GM12875 (cell line): ENCODE data around the gene ZNF746.

Experiments used
- H3K4me3 ChIP-seq: one replicate; pipeline ENCODE4 v1.5.1; 2011; ENCODE audit warnings: low read depth, low read length, control low read depth
- TF ChIP-seq, protein P1 (sequence below): IDR thresholded peaks from 2 replicates; pipeline ENCODE4 v1.5.1; 2011; ENCODE audit warnings: low read depth, mild to moderate bottlenecking, control low read depth, inconsistent platforms, low read length, moderate library complexity, borderline replicate concordance; ENCODE audit not compliant: insufficient read depth

Gene ZNF746

DNA sequence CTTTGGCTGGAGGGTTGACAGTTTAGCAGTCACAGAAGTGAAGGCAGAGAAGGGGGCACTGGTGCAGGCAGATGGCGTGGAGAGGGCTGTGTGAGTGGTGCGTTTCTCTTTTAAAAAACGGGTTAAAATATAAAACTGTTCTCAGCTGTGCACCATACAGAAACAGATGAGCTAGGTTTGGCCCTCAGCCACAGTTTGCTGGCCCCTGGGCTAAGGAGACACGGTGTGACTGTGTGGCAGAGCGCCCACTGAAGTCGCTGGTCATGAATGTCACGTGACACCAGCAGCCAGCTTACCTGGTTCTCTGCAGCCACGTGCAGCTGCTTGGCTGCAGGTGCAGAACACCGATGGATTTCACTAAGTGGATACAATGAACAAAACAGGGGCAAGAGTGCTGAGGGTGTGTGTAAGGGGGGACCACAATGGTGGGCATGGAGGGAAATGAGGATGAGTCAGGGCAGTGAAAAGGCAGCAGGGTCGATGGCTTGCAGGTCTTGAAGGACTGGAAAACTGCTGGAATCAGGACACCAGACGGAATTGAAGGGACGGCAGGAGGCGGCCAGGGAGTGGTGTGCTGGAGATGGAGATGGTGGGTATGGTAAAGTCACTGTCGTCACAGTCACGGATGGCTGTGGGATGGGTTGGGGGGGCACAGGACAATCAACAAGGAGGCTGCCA lies 7.4 kb downstream of the ZNF746 start:
- TF ChIP-seq, protein P1, sequence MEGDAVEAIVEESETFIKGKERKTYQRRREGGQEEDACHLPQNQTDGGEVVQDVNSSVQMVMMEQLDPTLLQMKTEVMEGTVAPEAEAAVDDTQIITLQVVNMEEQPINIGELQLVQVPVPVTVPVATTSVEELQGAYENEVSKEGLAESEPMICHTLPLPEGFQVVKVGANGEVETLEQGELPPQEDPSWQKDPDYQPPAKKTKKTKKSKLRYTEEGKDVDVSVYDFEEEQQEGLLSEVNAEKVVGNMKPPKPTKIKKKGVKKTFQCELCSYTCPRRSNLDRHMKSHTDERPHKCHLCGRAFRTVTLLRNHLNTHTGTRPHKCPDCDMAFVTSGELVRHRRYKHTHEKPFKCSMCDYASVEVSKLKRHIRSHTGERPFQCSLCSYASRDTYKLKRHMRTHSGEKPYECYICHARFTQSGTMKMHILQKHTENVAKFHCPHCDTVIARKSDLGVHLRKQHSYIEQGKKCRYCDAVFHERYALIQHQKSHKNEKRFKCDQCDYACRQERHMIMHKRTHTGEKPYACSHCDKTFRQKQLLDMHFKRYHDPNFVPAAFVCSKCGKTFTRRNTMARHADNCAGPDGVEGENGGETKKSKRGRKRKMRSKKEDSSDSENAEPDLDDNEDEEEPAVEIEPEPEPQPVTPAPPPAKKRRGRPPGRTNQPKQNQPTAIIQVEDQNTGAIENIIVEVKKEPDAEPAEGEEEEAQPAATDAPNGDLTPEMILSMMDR: no peak
- H3K4me3 ChIP-seq: no peak overlapping the region

DNA sequence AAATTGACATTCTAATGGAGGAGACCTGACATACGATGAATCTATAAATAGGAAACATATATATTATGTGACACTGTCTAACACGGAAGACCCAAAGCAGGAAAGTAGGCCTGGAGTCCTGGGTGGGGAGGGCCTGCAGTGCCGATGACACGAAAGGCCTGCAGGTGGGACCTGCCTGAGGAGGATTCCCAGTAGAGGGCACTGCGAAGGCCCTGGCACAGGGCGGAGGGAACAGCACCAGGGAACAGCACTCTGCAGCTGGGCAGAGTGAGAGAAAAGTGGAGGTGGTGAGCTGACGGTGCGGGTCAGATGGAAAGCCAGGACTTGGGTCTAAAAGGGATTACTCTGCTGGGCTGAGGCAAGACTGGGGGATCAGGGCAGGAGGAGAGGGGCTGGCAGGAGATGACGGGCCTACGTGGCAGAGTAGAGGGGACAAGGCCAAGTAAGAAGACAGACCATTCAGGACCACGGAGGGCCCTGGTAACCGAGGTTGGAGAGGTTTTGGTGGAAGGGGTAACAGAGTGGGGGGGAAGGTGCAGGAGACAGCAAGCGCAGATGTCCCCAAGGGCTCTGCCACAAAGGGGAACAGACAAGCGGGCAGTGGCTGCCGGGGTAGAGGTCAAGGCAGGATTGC lies 8.1 kb downstream of the ZNF746 start:
- H3K4me3 ChIP-seq: no peak overlapping the region
- TF ChIP-seq, protein P1: no peak

DNA sequence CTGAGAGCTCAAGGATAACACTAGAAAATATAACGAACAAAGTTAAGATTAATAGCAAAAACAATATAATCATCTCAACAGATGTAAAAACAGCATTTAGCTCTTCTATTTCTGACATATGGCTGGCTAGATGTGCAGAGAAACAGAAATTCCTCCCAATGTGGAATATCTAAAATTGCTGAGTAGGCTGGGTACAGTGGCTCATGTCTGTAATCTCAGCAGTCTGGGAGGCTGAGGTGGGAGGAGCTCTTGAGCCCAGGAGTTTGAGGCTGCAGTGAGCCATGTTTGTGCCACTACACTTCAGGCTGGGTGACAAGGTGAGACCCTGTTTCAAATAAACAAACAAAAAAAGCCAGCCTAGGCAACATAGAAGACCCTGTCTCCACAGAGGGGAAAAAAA lies 18.0 kb downstream of the ZNF746 start:
- TF ChIP-seq, protein P1: no peak
- H3K4me3 ChIP-seq: no peak overlapping the region

DNA sequence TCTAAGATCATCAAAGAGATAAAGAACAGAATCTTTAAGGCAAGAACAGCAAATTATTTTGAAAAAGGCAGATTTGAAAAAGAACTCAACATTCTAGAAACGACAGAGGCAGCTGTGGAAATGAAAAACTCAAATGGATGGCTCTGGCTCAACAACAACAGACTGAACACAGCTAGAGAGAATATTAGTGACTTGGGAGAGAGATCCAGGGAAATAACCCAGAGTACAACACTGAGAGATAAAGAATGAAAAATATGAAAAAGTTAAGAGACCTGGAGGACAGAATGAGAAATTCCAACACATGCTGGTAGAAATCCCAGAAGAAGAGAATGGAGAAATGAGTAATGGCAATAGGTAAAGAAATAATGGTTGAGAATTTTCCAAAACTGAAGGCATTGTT lies 18.9 kb downstream of the ZNF746 start:
- TF ChIP-seq, protein P1: no peak

DNA sequence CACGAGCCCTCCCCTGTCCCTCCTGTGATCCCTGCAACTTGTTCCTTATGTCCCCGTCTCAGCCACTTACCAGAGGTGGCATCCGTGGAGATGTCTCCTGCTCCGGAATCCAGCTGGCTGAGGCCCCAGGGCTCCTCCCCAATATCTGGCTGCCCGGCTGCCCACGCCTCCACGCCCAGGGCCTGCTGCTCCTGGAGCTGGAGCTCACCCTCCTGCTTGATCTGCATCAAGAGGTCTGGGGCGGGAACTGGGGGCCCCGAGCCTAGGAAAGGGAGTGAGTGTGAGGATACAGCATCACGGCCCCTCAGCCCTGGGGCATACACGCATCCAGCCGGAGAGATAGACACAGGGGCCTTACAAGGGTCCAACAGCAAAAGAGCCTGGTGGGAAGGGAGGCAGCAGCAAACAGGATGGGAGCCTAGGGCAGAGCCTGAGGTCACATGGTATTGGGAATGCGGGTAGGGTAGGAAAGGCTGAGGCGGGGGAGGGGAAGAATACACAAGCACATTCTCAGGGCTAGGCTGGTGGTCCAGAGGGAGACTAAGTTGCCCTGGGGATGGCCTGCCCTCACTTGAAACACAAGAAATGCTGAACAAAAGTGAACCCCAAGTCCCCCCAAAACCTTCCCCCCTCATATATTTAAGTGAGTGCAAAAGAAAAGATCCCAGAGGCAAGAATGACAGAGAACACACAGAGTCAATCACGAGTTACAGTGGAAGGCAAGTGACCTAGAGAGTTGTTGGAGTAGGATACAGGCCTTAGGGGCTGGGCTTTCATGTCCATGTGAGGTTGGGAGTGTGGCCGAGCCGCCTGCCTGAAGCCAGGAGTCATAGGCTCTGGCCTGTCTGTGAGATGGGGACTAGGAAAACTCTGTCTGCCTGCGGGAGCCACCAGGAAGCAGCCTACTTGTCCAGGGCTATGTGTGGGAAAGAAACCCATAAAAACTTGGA lies 19.8 kb downstream of the ZNF746 start:
- H3K4me3 ChIP-seq: no peak overlapping the region
- TF ChIP-seq, protein P1: no peak

More for the DNA sequence above, 18.9 kb downstream of the ZNF746 start:
- H3K4me3 ChIP-seq: no peak overlapping the region

DNA sequence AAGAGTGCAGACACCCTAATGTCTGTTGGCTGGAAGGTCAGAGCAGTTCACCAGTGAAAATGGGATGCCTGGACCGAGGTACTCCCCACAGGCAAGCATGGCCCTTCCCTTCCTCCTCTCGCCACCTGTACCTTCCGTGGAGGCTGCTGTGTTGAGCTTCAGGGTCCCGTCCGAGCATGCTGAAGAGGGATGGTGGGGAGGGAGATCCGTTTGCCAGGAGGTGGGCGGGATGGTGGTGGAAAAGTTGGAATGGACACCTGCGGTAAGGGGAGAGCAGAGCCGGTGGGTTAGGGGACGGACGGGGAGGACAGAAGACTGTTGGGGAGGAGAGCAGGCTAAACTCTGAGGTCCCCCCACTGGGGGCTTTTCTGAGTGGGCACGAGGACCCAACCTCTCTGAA lies 20.8 kb downstream of the ZNF746 start:
- TF ChIP-seq, protein P1: no peak
- no peak overlapping the region for H3K4me3 ChIP-seq
